ENCODE results near the gene CKAP2.
"Not testable (repeated sequence)": the region's sequence is repeated elsewhere in the genome, so short reads cannot be mapped to it uniquely, and the experiment has no call there.

CKAP2 gene

GRCh38 chr13:52454459-52454819 lies 839 bp upstream of the CKAP2 start:
- DNase-seq: peak; percentile 67

- peak; percentile 96 for DNase-seq
Measured at GRCh38 chr13:52455677-52456041, 381 bp downstream of the CKAP2 start.

- no peak for DNase-seq
Measured at GRCh38 chr13:52459668-52460067, 4.4 kb downstream of the CKAP2 start.

- DNase-seq: no peak
Measured at GRCh38 chr13:52461265-52461664, 6.0 kb downstream of the CKAP2 start.

GRCh38 chr13:52463526-52463925 lies 8.2 kb downstream of the CKAP2 start:
- no peak for DNase-seq

- DNase-seq: not testable (repeated sequence)
Measured at GRCh38 chr13:52468487-52468886, 13.2 kb downstream of the CKAP2 start.

GRCh38 chr13:52480677-52481428 lies 25.6 kb downstream of the CKAP2 start:
- DNase-seq: not testable (repeated sequence)

- DNase-seq: not testable (repeated sequence)
Measured at GRCh38 chr13:52487078-52487477, 31.8 kb downstream of the CKAP2 start.

GRCh38 chr13:52488763-52489162 lies 33.5 kb downstream of the CKAP2 start:
- DNase-seq: not testable (repeated sequence)

- DNase-seq: not testable (repeated sequence)
Measured at GRCh38 chr13:52491015-52491414, 35.7 kb downstream of the CKAP2 start.

GRCh38 chr13:52494241-52494640 lies 39.0 kb downstream of the CKAP2 start:
- DNase-seq: not testable (repeated sequence)

- DNase-seq: not testable (repeated sequence)
Measured at GRCh38 chr13:52497979-52498378, 42.7 kb downstream of the CKAP2 start.

- not testable (repeated sequence) for DNase-seq
Measured at GRCh38 chr13:52502277-52502676, 47.0 kb downstream of the CKAP2 start.

GRCh38 chr13:52505843-52506242 lies 50.6 kb downstream of the CKAP2 start:
- DNase-seq: not testable (repeated sequence)

- not testable (repeated sequence) for DNase-seq
Measured at GRCh38 chr13:52509532-52509931, 54.3 kb downstream of the CKAP2 start.

- DNase-seq: not testable (repeated sequence)
Measured at GRCh38 chr13:52510221-52510797, 55.0 kb downstream of the CKAP2 start.

- not testable (repeated sequence) for DNase-seq
Measured at GRCh38 chr13:52511598-52511997, 56.3 kb downstream of the CKAP2 start.

- DNase-seq: not testable (repeated sequence)
Measured at GRCh38 chr13:52513957-52514596, 58.8 kb downstream of the CKAP2 start.

GRCh38 chr13:52523323-52523722 lies 68.0 kb downstream of the CKAP2 start:
- not testable (repeated sequence) for DNase-seq
